Activated CD8-positive, alpha-beta memory T cell treated with anti-CD3 and anti-CD28 coated beads, Interleukin-2, amount 10 ng/mL, durations not matched to agents 7 days and 5 days (primary cell): Measurements from ENCODE around the gene UTS2R. TPM values are rescaled to one million over a fixed set of nuclear protein-coding genes. Genes with fewer than 3 reads are reported as not detected.

Experiments
- ATAC-seq: fragments of 150-1000 bp; cut with Tn5 transposase; one replicate; pipeline ENCODE4 v1.10.0; 2021; ENCODE audit warnings: moderate library complexity
- CTCF ChIA-PET: fragments of 350-600 bp; sonication (Branson Sonifier 250); formaldehyde crosslinking; loops from one replicate; lab custom pipeline; 2021; ENCODE audit warnings: antibody characterized with exemption; lab: Charles Lee
- DNase-seq: peaks from one replicate; pipeline ENCODE4 v3.0.0-alpha.2; 2020
- H3K27ac Mint-ChIP-seq: one replicate; pipeline ENCODE4 v1.8.0; 2021; ENCODE audit warnings: mild to moderate bottlenecking, mixed read lengths
- H3K27me3 Mint-ChIP-seq: one replicate; pipeline ENCODE4 v1.8.0; 2021; ENCODE audit warnings: mixed read lengths
- H3K36me3 Mint-ChIP-seq: one replicate; pipeline ENCODE4 v1.8.0; 2021; ENCODE audit warnings: mild to moderate bottlenecking, mixed read lengths
- H3K4me1 Mint-ChIP-seq: one replicate; pipeline ENCODE4 v1.8.0; 2021; ENCODE audit warnings: mixed read lengths
- H3K4me3 Mint-ChIP-seq: one replicate; pipeline ENCODE4 v1.8.0; 2021; ENCODE audit warnings: mild to moderate bottlenecking, moderate library complexity, mixed read lengths
- H3K9me3 Mint-ChIP-seq: one replicate; pipeline ENCODE4 v1.8.0; 2022; ENCODE audit warnings: low read depth, mixed read lengths
- total RNA-seq, 2 experiments: library from RNA; stranded (reverse); gene quantifications; one replicate each; pipeline ENCODE4 v1.2.3, GENCODE V29; 2021

The UTS2R gene
- total RNA-seq, 2 experiments from 2014 or later = 0.16 TPM; not detected in 1

GRCh38 chr17:82424001-82424862 is 52.7 kb downstream of the UTS2R start:
- no peak overlapping the region for H3K4me3 Mint-ChIP-seq
- H3K9me3 Mint-ChIP-seq = no peaks in the 10 kb centered on the region
- H3K4me1 Mint-ChIP-seq = peaks cover 26% of the 10 kb centered on the region
- peaks cover 33% of the 10 kb centered on the region for H3K36me3 Mint-ChIP-seq
- CTCF ChIA-PET = interaction anchor here (0.6 to 3.0 kb wide), 16 partner anchors 8 to 304 kb away, joined by 3 to 12 read pairs (median 3); partner anchors contain the start of gene FOXK2
- peak overlapping the region; percentile 35 for H3K27ac Mint-ChIP-seq
- ATAC-seq (peak; percentile 59), DNase-seq (peak; percentile 74)
- no peaks in the 10 kb centered on the region for H3K27me3 Mint-ChIP-seq

DNA sequence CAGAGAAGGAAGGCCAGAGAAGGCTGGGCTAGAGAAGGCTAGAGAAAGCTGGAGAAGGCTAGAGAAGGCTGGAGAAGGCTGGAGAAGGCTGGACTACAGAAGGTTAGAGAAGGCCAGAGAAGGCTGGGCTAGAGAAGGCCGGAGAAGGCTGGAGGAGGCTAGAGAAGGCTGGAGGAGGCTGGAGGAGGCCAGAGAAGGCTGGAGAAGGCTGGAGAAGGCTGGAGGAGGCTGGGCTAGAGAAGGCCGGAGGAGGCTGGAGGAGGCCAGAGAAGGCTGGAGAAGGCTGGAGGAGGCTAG is 53.2 kb downstream of the UTS2R start:
- Mint-ChIP-seq H3K9me3 (no peaks in the 10 kb centered on the region), H3K36me3 (peaks cover 34% of the 10 kb centered on the region), H3K4me1 (peaks cover 26% of the 10 kb centered on the region), H3K4me3 (no peak overlapping the region), H3K27me3 (no peaks in the 10 kb centered on the region), H3K27ac (peak overlapping the region; percentile 35)
- DNase-seq (no peak), ATAC-seq (peak; percentile 24)
- CTCF ChIA-PET = interaction anchor here (0.6 to 3.0 kb wide), 16 partner anchors 9 to 304 kb away, joined by 3 to 12 read pairs (median 3); partner anchors contain the start of gene FOXK2

Other genes with a start within 250 kb of the UTS2R start
- gene CCDC57, start 158.9 kb upstream of the UTS2R start, total RNA-seq = 10 to 100 TPM; 70.2 to 73.9 TPM
- gene SLC16A3, start 142.7 kb upstream of the UTS2R start, total RNA-seq = 100 to 1,000 TPM; 119 to 148 TPM
- 100 to 1,000 TPM; 120 to 139 TPM for gene CSNK1D, start 98.1 kb upstream of the UTS2R start, total RNA-seq
- 100 to 1,000 TPM; 307 to 417 TPM for gene CD7, start 54.2 kb upstream of the UTS2R start, total RNA-seq
- gene SECTM1, start 38.0 kb upstream of the UTS2R start, total RNA-seq = 1 to 10 TPM in 1 of 2 experiments, under 1 TPM in 1; 0.68 to 2.7 TPM
- under 1 TPM in 1 of 2 experiments, not detected in 1; 0.15 TPM for gene TEX19, start 12.5 kb upstream of the UTS2R start, total RNA-seq
- gene HEXD, start 46.6 kb downstream of the UTS2R start, total RNA-seq = 10 to 100 TPM; 50.5 to 72.5 TPM
- 10 to 100 TPM; 27.1 to 30.5 TPM for gene OGFOD3, start 46.8 kb downstream of the UTS2R start, total RNA-seq
- 100 to 1,000 TPM; 269 to 378 TPM for gene CYBC1, start 79.0 kb downstream of the UTS2R start, total RNA-seq
- gene NARF, start 87.0 kb downstream of the UTS2R start, total RNA-seq = 100 to 1,000 TPM; 114 TPM
- 10 to 100 TPM; 81.7 to 85.1 TPM for gene FOXK2, start 148.0 kb downstream of the UTS2R start, total RNA-seq